CD4-positive, alpha-beta T cell (primary cell): Measurements from ENCODE around the gene ZFP3. TPM values are rescaled to one million over a fixed set of nuclear protein-coding genes. Genes with fewer than 3 reads are reported as not detected.
A peak's percentile ranks its signal among the peaks of the same experiment; 100 is the strongest.
"Not testable (repeated sequence)": the region's sequence is repeated elsewhere in the genome, so short reads cannot be mapped to it uniquely, and the experiment has no call there.

Experiments
- ATAC-seq: fragments of 200-7000 bp; cut with Tn5 transposase; one replicate; pipeline ENCODE4 v1.10.0; 2022; ENCODE audit warnings: mild to moderate bottlenecking; ENCODE audit not compliant: poor library complexity
- CTCF ChIA-PET: fragments of 350-600 bp; sonication (Branson Sonifier 250); formaldehyde crosslinking; loops from one replicate; lab custom pipeline; 2021; ENCODE audit warnings: antibody characterized with exemption, inconsistent platforms; lab: Charles Lee
- POLR2A ChIA-PET: fragments of 350-600 bp; sonication (Branson Sonifier 250); formaldehyde crosslinking; loops from one replicate; lab custom pipeline; 2021; ENCODE audit warnings: antibody characterized with exemption, inconsistent platforms; lab: Charles Lee
- DNase-seq, 14 experiments: peaks; one replicate each; pipeline ENCODE4 v3.0.0-alpha.2; 2013 to 2020; ENCODE audit warnings: mixed read lengths in 2 of 14
- H3K27ac ChIP-seq, 2 donors: one replicate each; pipeline versions ENCODE4 v1.5.1 to v1.7.0; 2013; ENCODE audit warnings: low read length in 2 of 2, low read depth in 1 of 2, mild to moderate bottlenecking in 1 of 2
- H3K27me3 ChIP-seq, 2 experiments: 1 replicate in 1 of 2; 2 replicates in 1 of 2; pipeline versions ENCODE4 v1.6.1 to v1.7.0; 2013; ENCODE audit warnings: low read length in 2 of 2, control low read depth in 1 of 2, mild to moderate bottlenecking in 1 of 2, moderate library complexity in 1 of 2; ENCODE audit not compliant: insufficient read depth in 2 of 2, control insufficient read depth in 1 of 2
- H3K36me3 ChIP-seq: one replicate; pipeline ENCODE4 v1.6.1; 2013; ENCODE audit warnings: low read length, control low read depth; ENCODE audit not compliant: insufficient read depth
- H3K4me1 ChIP-seq: one replicate; pipeline ENCODE4 v1.6.1; 2013; ENCODE audit warnings: low read length, control low read depth; ENCODE audit not compliant: insufficient read depth
- H3K4me3 ChIP-seq: one replicate; pipeline ENCODE4 v1.5.1; 2013; ENCODE audit warnings: mild to moderate bottlenecking, low read length, moderate library complexity
- H3K9me3 ChIP-seq, 2 experiments: 1 replicate in 1 of 2; 2 replicates in 1 of 2; pipeline versions ENCODE4 v1.6.1 to v1.7.0; 2013; ENCODE audit warnings: low read length in 2 of 2, mild to moderate bottlenecking in 2 of 2, control low read depth in 1 of 2, moderate library complexity in 1 of 2; ENCODE audit not compliant: control insufficient read depth in 1 of 2, insufficient read depth in 1 of 2
- H3K27ac Mint-ChIP-seq: one replicate; pipeline ENCODE4 v1.8.0; 2020; ENCODE audit warnings: mixed read lengths
- H3K27me3 Mint-ChIP-seq: one replicate; pipeline ENCODE4 v1.8.0; 2021; ENCODE audit warnings: mixed read lengths
- H3K36me3 Mint-ChIP-seq: one replicate; pipeline ENCODE4 v1.8.0; 2021; ENCODE audit warnings: low read depth, mixed read lengths
- H3K4me1 Mint-ChIP-seq: one replicate; pipeline ENCODE4 v1.8.0; 2021; ENCODE audit warnings: low read depth, mixed read lengths
- H3K4me3 Mint-ChIP-seq: one replicate; pipeline ENCODE4 v1.8.0; 2020; ENCODE audit warnings: mild to moderate bottlenecking, mixed read lengths
- H3K9me3 Mint-ChIP-seq: one replicate; pipeline ENCODE4 v1.8.0; 2020; ENCODE audit warnings: mixed read lengths
- intact Hi-C, 2 experiments: fragments of 100-400 bp; cut with DNase I in 1 of 2; cut with micrococcal nuclease in 1 of 2; formaldehyde crosslinking; loops; one replicate each; pipeline versions ENCODE4 v1.15.1 to v1.9.0; 2023 to 2025; cut with DNase I, micrococcal nuclease
- polyA plus RNA-seq, 2 donors: library from polyadenylated mRNA; unstranded; fragments of 120-200 nt; gene quantifications; one replicate each; pipeline ENCODE4 v1.2.1, GENCODE V29; 2013
- total RNA-seq, 174 experiments: library from RNA in 2 of 174; stranded (reverse) in 2 of 174; gene quantifications; one replicate each; pipeline ENCODE4 v1.2.3 and lab custom pipeline; 2021 to 2026
- TF ChIP-seq, protein P1 (sequence below): fragments of 200-600 bp; IDR thresholded peaks from one replicate; pipeline ENCODE4 v1.8.0; 2022; ENCODE audit warnings: antibody characterized with exemption, mild to moderate bottlenecking

Gene ZFP3
- total RNA-seq (1 to 10 TPM; 2.4 TPM), total RNA-seq (lab: John Stamatoyannopoulos, UW) (4.9 to 50.7 (median 20.6) reads per million in 172 experiments)
- polyA plus RNA-seq (2013, experiment 1 of 2): 6.5 TPM
- polyA plus RNA-seq (2013, experiment 2 of 2): 5.1 TPM

DNA sequence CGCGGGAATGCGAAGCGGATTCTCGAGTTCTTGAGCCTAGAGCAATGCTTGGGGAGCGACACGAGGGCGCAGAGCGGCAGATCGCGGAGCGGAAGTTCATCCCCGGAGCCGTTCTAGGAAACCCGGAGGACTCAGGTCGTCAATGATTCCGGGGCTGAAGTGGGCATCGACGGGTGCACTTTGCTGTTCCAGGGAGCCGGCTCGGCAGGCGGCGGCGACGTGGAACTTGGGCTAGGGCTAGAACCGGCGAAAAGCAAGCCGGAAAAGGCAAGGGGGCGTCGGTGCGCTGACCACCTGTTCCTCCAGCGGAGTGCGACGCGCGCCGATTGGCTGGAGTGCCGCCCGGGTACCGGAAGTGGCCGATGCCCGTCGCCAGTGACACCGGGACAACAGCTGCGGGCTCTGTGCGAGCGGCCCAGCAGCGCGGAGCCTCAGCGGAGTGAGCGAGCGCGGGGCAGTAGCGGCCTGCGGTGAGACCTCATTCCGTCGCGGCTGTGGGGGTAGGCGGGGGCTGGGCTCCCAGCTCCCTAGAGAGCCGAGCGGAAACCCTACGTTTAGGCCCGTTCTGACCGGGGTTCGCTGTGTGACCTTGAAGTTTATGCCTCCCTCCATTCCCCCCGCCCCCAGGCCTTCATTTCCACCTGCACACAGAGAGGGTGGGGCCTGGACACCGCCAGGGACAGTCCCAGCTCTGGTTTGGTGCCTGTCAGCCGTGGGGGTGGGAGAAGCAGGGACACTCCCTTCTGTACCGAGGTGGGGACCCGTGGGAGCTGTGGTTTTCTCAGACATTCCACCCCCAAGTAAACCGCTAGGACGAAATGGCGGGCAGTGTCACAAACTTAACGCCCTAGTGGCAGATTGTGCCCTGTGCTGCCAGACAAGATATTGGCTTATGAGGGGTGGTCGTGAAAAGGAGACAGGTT is at the start of gene ZFP3:
Gene ZFP3 (plus strand): TSS at position 362 of the 923 bp plus-strand sequence. CDS start 13,038 bp downstream, outside the sequence.
- peak within 1 kb of the TSS; percentile 93 for H3K4me3 Mint-ChIP-seq
- peak; percentile 42 to 85 (median 65) for DNase-seq
- Histone ChIP-seq H3K9me3 (no peaks in the 10 kb centered on the region), H3K27ac (peak within 1 kb of the TSS; percentile 49 to 72), H3K36me3 (peaks cover 4% of the 10 kb centered on the region), H3K27me3 (no peaks in the 10 kb centered on the region), H3K4me3 (peak within 1 kb of the TSS; percentile 77), H3K4me1 (peaks cover 26% of the 10 kb centered on the region)
- ChIA-PET CTCF (interaction anchor here (1.2 to 1.7 kb wide), 4 partner anchors 10 to 113 kb away, joined by 3 to 6 read pairs (median 6); partner anchors contain the start of genes ZNF232 and ZNF594), POLR2A (interaction anchor here (0.8 to 2.3 kb wide), 9 partner anchors 15 to 935 kb away, joined by 3 to 8 read pairs (median 3); partner anchors contain the start of genes CYB5D2, INCA1, KIF1C and RNF167)
- H3K4me1 Mint-ChIP-seq: peaks cover 34% of the 10 kb centered on the region
- intact Hi-C loops: loop anchor here (2.0 to 10.0 kb wide), 4 partner anchors 32 to 364 kb away; partner anchors contain the start of genes ZNF232 (in 2 of the 2) and ARRB2 (in 1 of the 2)
- H3K36me3 Mint-ChIP-seq: peaks cover 26% of the 10 kb centered on the region
- H3K27ac Mint-ChIP-seq: peak within 1 kb of the TSS; percentile 91
- TF ChIP-seq, protein P1, sequence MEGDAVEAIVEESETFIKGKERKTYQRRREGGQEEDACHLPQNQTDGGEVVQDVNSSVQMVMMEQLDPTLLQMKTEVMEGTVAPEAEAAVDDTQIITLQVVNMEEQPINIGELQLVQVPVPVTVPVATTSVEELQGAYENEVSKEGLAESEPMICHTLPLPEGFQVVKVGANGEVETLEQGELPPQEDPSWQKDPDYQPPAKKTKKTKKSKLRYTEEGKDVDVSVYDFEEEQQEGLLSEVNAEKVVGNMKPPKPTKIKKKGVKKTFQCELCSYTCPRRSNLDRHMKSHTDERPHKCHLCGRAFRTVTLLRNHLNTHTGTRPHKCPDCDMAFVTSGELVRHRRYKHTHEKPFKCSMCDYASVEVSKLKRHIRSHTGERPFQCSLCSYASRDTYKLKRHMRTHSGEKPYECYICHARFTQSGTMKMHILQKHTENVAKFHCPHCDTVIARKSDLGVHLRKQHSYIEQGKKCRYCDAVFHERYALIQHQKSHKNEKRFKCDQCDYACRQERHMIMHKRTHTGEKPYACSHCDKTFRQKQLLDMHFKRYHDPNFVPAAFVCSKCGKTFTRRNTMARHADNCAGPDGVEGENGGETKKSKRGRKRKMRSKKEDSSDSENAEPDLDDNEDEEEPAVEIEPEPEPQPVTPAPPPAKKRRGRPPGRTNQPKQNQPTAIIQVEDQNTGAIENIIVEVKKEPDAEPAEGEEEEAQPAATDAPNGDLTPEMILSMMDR: no peak
- no peaks in the 10 kb centered on the region for H3K27me3 Mint-ChIP-seq
- peaks cover 3% of the 10 kb centered on the region for H3K9me3 Mint-ChIP-seq
- peak; percentile 76 for ATAC-seq

DNA sequence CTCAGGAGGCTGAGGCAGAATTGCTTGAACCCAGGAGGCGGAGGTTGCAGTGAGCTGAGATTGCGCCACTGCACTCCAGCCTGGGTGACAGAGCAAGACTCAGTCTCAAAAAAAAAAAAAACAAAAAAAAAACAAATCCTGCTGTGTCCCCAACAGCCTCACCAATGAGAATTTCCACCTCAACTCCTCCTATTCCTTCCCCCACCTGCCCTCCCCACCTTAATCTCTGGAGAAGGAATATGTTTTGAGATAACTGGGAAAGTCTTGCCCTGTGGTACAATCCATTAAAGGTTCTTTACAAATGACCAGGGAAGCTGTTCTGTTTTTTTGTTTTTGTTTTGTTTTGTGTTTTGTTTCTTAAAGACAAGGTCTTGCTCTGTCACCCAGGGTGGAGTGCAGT is 48.1 kb upstream of the ZFP3 start:
- Mint-ChIP-seq H3K4me1 (peaks cover 28% of the 10 kb centered on the region), H3K4me3 (peak overlapping the region; percentile 88), H3K27ac (peak overlapping the region; percentile 94)
- not testable (repeated sequence) for DNase-seq, H3K36me3 Mint-ChIP-seq, H3K36me3 ChIP-seq, H3K9me3 Mint-ChIP-seq, H3K27me3 Mint-ChIP-seq, H3K27me3 ChIP-seq, ATAC-seq, H3K9me3 ChIP-seq, H3K4me3 ChIP-seq
- ChIA-PET POLR2A (interaction anchor here (1.1 to 3.3 kb wide), 5 partner anchors 12 to 566 kb away, joined by 3 to 37 read pairs (median 4); partner anchors contain the start of genes CAMTA2 and SPAG7), CTCF (interaction anchor here (1.8 to 3.3 kb wide), 3 partner anchors 32 to 51 kb away, joined by 7 to 37 read pairs (median 7); partner anchors contain the start of gene KIF1C)
- intact Hi-C loops: loop anchor here in 1 of 2 experiments (5.0 kb wide), 1 partner anchor 47 kb away; the partner anchor contains the start of gene ZFP3
- H3K27ac ChIP-seq: peak overlapping the region in 1 of 2 donors; percentile 39
- peaks cover 35% of the 10 kb centered on the region for H3K4me1 ChIP-seq

DNA sequence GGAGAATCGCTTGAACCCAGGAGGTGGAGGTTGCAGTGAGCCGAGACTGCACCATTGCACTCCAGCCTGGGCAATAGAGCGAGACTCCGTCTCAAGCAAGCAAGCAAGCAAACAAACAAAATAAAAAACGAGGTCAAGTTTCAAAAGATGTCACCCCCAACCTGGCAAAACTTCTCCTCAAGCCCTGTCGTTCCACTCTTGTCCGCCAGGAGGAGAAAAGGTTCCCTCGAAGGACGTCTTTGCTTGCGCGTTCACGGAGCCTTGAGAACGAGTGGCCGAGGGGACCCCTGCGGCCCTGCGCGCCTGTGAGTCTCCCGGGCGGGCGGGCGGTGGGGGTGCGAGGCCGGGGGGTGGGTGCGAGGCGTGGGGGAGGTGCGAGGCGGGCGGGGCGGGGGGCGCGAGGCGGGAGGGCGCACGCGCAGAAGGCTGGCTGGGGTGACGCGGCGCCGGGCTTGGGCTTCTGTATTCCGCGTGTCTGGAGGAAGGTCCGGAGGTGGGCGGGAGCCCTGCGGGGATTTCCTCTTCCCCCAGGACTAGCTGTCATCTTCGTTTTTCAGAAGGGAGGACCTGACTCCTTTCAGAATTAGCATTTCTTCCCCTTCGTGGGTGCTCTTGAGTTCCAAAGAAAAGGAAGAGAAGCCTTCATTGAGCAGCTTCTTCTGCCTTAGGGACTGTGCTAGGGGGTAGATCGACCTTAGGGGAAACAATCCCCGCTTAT is 46.7 kb upstream of the ZFP3 start:
- Histone ChIP-seq H3K27ac (peak overlapping the region; percentile 61 to 64), H3K36me3 (no peaks in the 10 kb centered on the region), H3K4me1 (peaks cover 42% of the 10 kb centered on the region), H3K9me3 (no peaks in the 10 kb centered on the region), H3K4me3 (peak overlapping the region; percentile 61), H3K27me3 (no peaks in the 10 kb centered on the region)
- H3K27me3 Mint-ChIP-seq: no peaks in the 10 kb centered on the region
- ChIA-PET CTCF (interaction anchor here (0.9 to 3.3 kb wide), 6 partner anchors 14 to 160 kb away, joined by 3 to 37 read pairs (median 7); partner anchors contain the start of gene KIF1C), POLR2A (interaction anchor here (0.6 to 3.3 kb wide), 13 partner anchors 9 to 567 kb away, joined by 3 to 37 read pairs (median 4); partner anchors contain the start of genes CAMTA2, INCA1, KIF1C and RNF167)
- ATAC-seq: peak; percentile 87
- peak overlapping the region; percentile 94 for H3K27ac Mint-ChIP-seq
- TF ChIP-seq, protein P1: peak; percentile 71
- peaks cover 28% of the 10 kb centered on the region for H3K4me1 Mint-ChIP-seq
- intact Hi-C loops: loop anchor here (1.0 to 5.0 kb wide), 3 partner anchors 18 to 46 kb away; partner anchors contain the start of gene ZFP3 (in 1 of the 2)
- H3K9me3 Mint-ChIP-seq: no peaks in the 10 kb centered on the region
- DNase-seq: peak; percentile 75 to 92 (median 80)
- H3K36me3 Mint-ChIP-seq: no peaks in the 10 kb centered on the region
- H3K4me3 Mint-ChIP-seq: peak overlapping the region; percentile 88
